Neural cell (in vitro differentiated cells): ENCODE results near the gene BTN2A1. TPM values are rescaled to one million over a fixed set of nuclear protein-coding genes. Genes with fewer than 3 reads are reported as not detected.

ENCODE experiments used
- H2AFZ ChIP-seq: fragments of 200-600, 300-800 bp; sonication (generic), shearing (Covaris generic); 2 replicates; pipeline ENCODE4 v1.6.0; 2014; ENCODE audit warnings: low read depth, mild to moderate bottlenecking, antibody characterized with exemption, low read length, moderate library complexity
- H3F3A ChIP-seq: fragments of 200-600 bp; shearing (Covaris generic); 2 replicates; pipeline ENCODE4 v1.6.1; 2016; ENCODE audit warnings: mild to moderate bottlenecking, moderate library complexity, mixed read lengths, antibody characterized with exemption, low read length; ENCODE audit not compliant: insufficient read depth, poor library complexity, severe bottlenecking
- H3K27ac ChIP-seq: fragments of 200-600, 300-800 bp; sonication (generic), shearing (Covaris generic); 2 replicates; pipeline ENCODE4 v1.5.1; 2014; ENCODE audit warnings: mild to moderate bottlenecking, low read length, moderate library complexity
- H3K27me3 ChIP-seq: fragments of 300-800, 200-600 bp; sonication (generic), shearing (Covaris generic); 2 replicates; pipeline ENCODE4 v1.6.0; 2014; ENCODE audit warnings: mild to moderate bottlenecking, low read depth, low read length, moderate library complexity; ENCODE audit not compliant: insufficient read depth
- H3K36me3 ChIP-seq: fragments of 300-800, 200-600 bp; sonication (generic), shearing (Covaris generic); 2 replicates; pipeline ENCODE4 v1.5.1; 2014; ENCODE audit warnings: mild to moderate bottlenecking, antibody characterized with exemption, low read length, moderate library complexity; ENCODE audit not compliant: insufficient read depth
- H3K4me2 ChIP-seq: fragments of 300-800, 200-600 bp; sonication (generic), shearing (Covaris generic); 2 replicates; pipeline ENCODE4 v1.6.0; 2014; ENCODE audit warnings: mild to moderate bottlenecking, low read length
- H3K4me3 ChIP-seq: fragments of 300-800, 200-600 bp; sonication (generic), shearing (Covaris generic); 2 replicates; pipeline ENCODE4 v1.5.1; 2014; ENCODE audit warnings: mild to moderate bottlenecking, low read length, moderate library complexity
- H3K79me2 ChIP-seq: fragments of 200-600 bp; shearing (Covaris generic); replicated peaks from 2 replicates; pipeline ENCODE4 v1.6.0; 2014; ENCODE audit warnings: mild to moderate bottlenecking, low read length, moderate library complexity; ENCODE audit not compliant: insufficient read depth
- H3K9ac ChIP-seq: fragments of 300-800, 200-600 bp; sonication (generic), shearing (Covaris generic); 2 replicates; pipeline ENCODE4 v1.6.1; 2016; ENCODE audit warnings: mild to moderate bottlenecking, low read length, mixed read lengths
- H3K9me2 ChIP-seq: fragments of 200-600 bp; shearing (Covaris generic); 2 replicates; pipeline ENCODE4 v1.6.1; 2016; ENCODE audit warnings: mild to moderate bottlenecking, low read length, mixed read lengths; ENCODE audit not compliant: insufficient read depth
- H3K9me3 ChIP-seq: fragments of 200-600, 300-800 bp; sonication (generic), shearing (Covaris generic); 2 replicates; pipeline ENCODE4 v1.6.1; 2016; ENCODE audit warnings: mild to moderate bottlenecking, mixed run types, low read length, moderate library complexity, mixed read lengths
- H4K20me1 ChIP-seq: fragments of 200-600 bp; shearing (Covaris generic); 2 replicates; pipeline ENCODE4 v1.6.1; 2016; ENCODE audit warnings: mild to moderate bottlenecking, mixed run types; ENCODE audit not compliant: insufficient read depth
- CTCF ChIP-seq: fragments of 450-650 bp; IDR thresholded peaks from 2 replicates; pipeline ENCODE4 v1.5.1; 2014; ENCODE audit warnings: antibody characterized with exemption, mild to moderate bottlenecking, moderate library complexity; ENCODE audit not compliant: poor library complexity, severe bottlenecking
- EP300 ChIP-seq: fragments of 450-650 bp; conservative IDR thresholded peaks from 2 replicates; pipeline ENCODE4 v1.6.1; 2014; ENCODE audit warnings: antibody characterized with exemption, mild to moderate bottlenecking, moderate library complexity; ENCODE audit not compliant: poor library complexity, severe bottlenecking
- EZH2 ChIP-seq: fragments of 200-600, 300-800 bp; shearing (Covaris generic), sonication (generic); IDR thresholded peaks from 2 replicates; pipeline ENCODE4 v1.6.1; 2014; ENCODE audit warnings: antibody characterized with exemption, low read length, borderline replicate concordance, mild to moderate bottlenecking; ENCODE audit not compliant: insufficient read depth, poor library complexity, severe bottlenecking
- MXI1 ChIP-seq: fragments of 450-650 bp; conservative IDR thresholded peaks from 2 replicates; pipeline ENCODE4 v1.6.1; 2014; ENCODE audit warnings: antibody characterized with exemption, mild to moderate bottlenecking; ENCODE audit not compliant: poor library complexity, severe bottlenecking
- POLR2AphosphoS5 ChIP-seq: IDR thresholded peaks from 2 replicates; pipeline ENCODE4 v1.6.1; 2012
- RAD21 ChIP-seq: fragments of 450-650 bp; conservative IDR thresholded peaks from 2 replicates; pipeline ENCODE4 v1.6.1; 2014; ENCODE audit warnings: antibody characterized with exemption, mild to moderate bottlenecking, moderate library complexity
- SMC3 ChIP-seq: fragments of 450-650 bp; conservative IDR thresholded peaks from 2 replicates; pipeline ENCODE4 v1.6.1; 2014; ENCODE audit warnings: antibody characterized with exemption, mild to moderate bottlenecking, moderate library complexity; ENCODE audit not compliant: poor library complexity
- TAF1 ChIP-seq: IDR thresholded peaks from 2 replicates; pipeline ENCODE4 v1.6.1; 2012; ENCODE audit warnings: low read depth
- polyA minus RNA-seq: library from RNA; depleted of rRNA, polyadenylated mRNA; stranded (reverse); fragments of >200 nt; gene quantifications from 2 replicates; pipeline ENCODE4 v1.2.3, GENCODE V29; 2014
- polyA plus RNA-seq: library from polyadenylated mRNA; depleted of rRNA; stranded (reverse); fragments of >200 nt; gene quantifications from 2 replicates; pipeline ENCODE4 v1.2.3, GENCODE V29; 2014
- TF ChIP-seq, protein P1 (sequence below): IDR thresholded peaks from 2 replicates; pipeline ENCODE4 v1.6.1; 2012; ENCODE audit warnings: borderline replicate concordance

The BTN2A1 gene
- polyA plus RNA-seq (33.8 and 35.3 TPM in 2 replicates), polyA minus RNA-seq (28.9 and 29.7 TPM in 2 replicates)

DNA sequence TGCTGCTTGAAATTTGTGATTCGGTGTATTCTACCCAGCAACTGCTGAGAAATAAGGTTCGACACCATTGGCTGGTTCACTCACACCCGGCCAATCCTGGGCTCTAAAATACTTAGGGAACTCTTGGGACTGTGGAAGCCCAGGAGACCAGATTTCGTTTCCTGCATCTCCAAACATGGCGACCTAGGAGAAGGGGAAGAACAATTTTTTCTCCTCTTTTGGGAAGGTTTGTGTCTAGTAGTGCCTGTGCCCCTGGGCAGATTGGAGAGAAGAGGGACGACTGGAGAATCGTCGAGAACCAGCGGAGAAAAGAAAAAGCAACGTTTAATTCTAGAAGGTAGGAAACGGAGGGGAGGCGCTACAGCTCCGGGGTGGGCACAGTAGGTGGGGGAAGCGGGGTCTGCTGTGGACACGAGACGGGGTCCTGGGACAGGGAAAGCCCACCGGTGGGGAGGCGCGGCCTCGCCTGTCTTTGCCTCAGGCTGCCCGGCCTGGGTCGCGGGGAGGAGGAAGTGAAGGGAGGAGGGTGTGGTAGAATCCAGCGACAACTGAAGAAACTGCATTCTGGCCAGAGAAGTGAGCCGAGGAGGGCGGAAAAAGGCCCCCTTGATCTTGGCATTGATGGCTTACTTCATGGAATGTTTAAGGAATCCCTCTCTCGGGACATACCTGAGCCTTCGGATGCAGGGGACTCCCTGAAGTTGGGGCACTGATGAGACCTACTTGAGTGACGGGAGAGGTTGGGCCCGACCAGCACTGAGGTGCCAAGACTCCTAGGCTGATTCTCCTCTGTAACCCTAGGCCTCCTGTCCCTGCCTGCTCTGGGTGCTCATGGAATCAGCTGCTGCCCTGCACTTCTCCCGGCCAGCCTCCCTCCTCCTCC is at the start of gene BTN2A1:
TSS of gene BTN2A1 (plus strand) at position 150 of the 883 bp plus-strand sequence. CDS start at position 832, 682 bp downstream.
- Histone ChIP-seq H2AFZ (peak within 1 kb of the TSS; percentile 98), H3K27me3 (no peaks in the 10 kb centered on the region), H3F3A (no peaks in the 10 kb centered on the region), H3K4me3 (peak within 1 kb of the TSS; percentile 77), H3K9ac (peak within 1 kb of the TSS; percentile 85), H3K79me2 (peaks cover 24% of the 10 kb centered on the region), H4K20me1 (no peaks in the 10 kb centered on the region), H3K9me3 (no peaks in the 10 kb centered on the region), H3K27ac (peak within 1 kb of the TSS; percentile 92), H3K36me3 (peaks cover 5% of the 10 kb centered on the region), H3K9me2 (no peaks in the 10 kb centered on the region), H3K4me2 (peak within 1 kb of the TSS; percentile 80)
- TF ChIP-seq TAF1 = peak; percentile 17
- peak; percentile 70 for TF ChIP-seq POLR2AphosphoS5
- TF ChIP-seq, protein P1, sequence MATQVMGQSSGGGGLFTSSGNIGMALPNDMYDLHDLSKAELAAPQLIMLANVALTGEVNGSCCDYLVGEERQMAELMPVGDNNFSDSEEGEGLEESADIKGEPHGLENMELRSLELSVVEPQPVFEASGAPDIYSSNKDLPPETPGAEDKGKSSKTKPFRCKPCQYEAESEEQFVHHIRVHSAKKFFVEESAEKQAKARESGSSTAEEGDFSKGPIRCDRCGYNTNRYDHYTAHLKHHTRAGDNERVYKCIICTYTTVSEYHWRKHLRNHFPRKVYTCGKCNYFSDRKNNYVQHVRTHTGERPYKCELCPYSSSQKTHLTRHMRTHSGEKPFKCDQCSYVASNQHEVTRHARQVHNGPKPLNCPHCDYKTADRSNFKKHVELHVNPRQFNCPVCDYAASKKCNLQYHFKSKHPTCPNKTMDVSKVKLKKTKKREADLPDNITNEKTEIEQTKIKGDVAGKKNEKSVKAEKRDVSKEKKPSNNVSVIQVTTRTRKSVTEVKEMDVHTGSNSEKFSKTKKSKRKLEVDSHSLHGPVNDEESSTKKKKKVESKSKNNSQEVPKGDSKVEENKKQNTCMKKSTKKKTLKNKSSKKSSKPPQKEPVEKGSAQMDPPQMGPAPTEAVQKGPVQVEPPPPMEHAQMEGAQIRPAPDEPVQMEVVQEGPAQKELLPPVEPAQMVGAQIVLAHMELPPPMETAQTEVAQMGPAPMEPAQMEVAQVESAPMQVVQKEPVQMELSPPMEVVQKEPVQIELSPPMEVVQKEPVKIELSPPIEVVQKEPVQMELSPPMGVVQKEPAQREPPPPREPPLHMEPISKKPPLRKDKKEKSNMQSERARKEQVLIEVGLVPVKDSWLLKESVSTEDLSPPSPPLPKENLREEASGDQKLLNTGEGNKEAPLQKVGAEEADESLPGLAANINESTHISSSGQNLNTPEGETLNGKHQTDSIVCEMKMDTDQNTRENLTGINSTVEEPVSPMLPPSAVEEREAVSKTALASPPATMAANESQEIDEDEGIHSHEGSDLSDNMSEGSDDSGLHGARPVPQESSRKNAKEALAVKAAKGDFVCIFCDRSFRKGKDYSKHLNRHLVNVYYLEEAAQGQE = peak; percentile 60
- TF ChIP-seq EP300 = no peak
- TF ChIP-seq MXI1 = peak; percentile 37
- no peak for TF ChIP-seq EZH2
- peak; percentile 43 for TF ChIP-seq CTCF
- no peak for TF ChIP-seq RAD21
- peak; percentile 14 for TF ChIP-seq SMC3

DNA sequence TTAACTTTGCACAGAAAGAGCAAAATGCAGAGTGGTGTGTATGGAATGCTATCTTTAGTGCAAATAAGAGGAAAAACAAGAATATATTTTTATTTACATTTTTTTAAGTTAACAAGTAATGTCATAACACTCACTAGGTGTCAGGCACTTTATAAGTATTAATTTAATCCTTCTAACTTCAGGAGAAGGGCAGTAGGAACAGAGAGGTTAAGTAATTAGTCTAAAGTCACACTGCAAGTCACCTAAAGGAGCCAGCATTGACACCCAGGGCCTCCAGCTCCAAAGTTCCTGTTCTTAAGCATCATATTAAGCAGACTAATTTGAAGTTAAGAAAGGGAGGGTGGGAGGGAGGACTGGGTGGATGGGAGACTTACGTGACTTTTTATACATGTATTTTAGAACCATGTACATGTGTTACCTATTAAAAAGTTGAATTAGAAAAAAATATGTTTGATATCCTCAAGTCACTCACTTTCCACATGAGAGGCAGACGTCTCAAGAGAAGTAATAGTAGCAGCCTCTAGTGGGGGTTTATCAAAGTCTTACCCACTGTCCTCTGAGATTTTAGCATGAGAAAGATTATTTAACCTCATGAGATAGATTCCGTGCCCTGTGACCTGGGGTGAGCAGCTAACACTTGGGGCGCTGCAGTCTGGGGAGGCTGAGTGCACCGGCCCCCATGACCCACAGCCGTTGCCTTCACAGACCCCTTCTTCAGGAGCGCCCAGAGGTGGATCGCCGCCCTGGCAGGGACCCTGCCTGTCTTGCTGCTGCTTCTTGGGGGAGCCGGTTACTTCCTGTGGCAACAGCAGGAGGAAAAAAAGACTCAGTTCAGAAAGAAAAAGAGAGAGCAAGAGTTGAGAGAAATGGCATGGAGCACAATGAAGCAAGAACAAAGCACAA is 48.7 kb upstream of the BTN2A1 start:
- Histone ChIP-seq H3K36me3 (no peaks in the 10 kb centered on the region), H3K4me3 (no peak overlapping the region), H3K79me2 (no peaks in the 10 kb centered on the region), H3K27ac (no peak overlapping the region), H3F3A (no peaks in the 10 kb centered on the region), H3K4me2 (no peak overlapping the region), H3K9ac (no peak overlapping the region), H3K9me3 (no peaks in the 10 kb centered on the region), H3K27me3 (no peaks in the 10 kb centered on the region), H2AFZ (no peak overlapping the region), H4K20me1 (no peaks in the 10 kb centered on the region), H3K9me2 (no peaks in the 10 kb centered on the region)
- TF ChIP-seq CTCF (no peak), EZH2 (no peak), RAD21 (no peak), MXI1 (no peak), POLR2AphosphoS5 (no peak), TAF1 (no peak)
- TF ChIP-seq, protein P1 = no peak
